SU-DHL-6 (cell line): ENCODE results near the gene WDR62.

Source experiments
- H2AFZ ChIP-seq: fragments of 200-600 bp; sonication (generic); 2 replicates; pipeline ENCODE4 v1.6.1; 2014; ENCODE audit warnings: low read depth, mild to moderate bottlenecking, moderate library complexity, mixed read lengths, antibody characterized with exemption, low read length; ENCODE audit not compliant: severe bottlenecking
- H3F3A ChIP-seq: fragments of 200-600 bp; shearing (Covaris generic); 2 replicates; pipeline ENCODE4 v1.6.0; 2016; ENCODE audit warnings: antibody characterized with exemption, mild to moderate bottlenecking; ENCODE audit not compliant: insufficient read depth
- H3K27ac ChIP-seq: fragments of 200-600 bp; sonication (generic); 2 replicates; pipeline ENCODE4 v1.5.1; 2016; ENCODE audit warnings: low read depth, mild to moderate bottlenecking, low read length, moderate library complexity, mixed read lengths
- H3K27me3 ChIP-seq: fragments of 200-600 bp; sonication (generic), shearing (Covaris generic); 2 replicates; pipeline ENCODE4 v1.6.0; 2014; ENCODE audit warnings: mild to moderate bottlenecking, low read length
- H3K36me3 ChIP-seq: fragments of 200-600 bp; sonication (generic); 2 replicates; pipeline ENCODE4 v1.6.1; 2014; ENCODE audit warnings: mild to moderate bottlenecking, low read length, mixed read lengths
- H3K4me2 ChIP-seq: fragments of 300-600, 200-600 bp; shearing (Covaris generic), sonication (generic); 2 replicates; pipeline ENCODE4 v1.6.0; 2014; ENCODE audit warnings: low read length, low read depth, mild to moderate bottlenecking; ENCODE audit not compliant: poor library complexity, severe bottlenecking
- H3K4me3 ChIP-seq: fragments of 200-600 bp; sonication (generic); 2 replicates; pipeline ENCODE4 v1.5.1; 2014; ENCODE audit warnings: antibody characterized with exemption, low read length, mild to moderate bottlenecking, mixed read lengths; ENCODE audit not compliant: insufficient read depth, poor library complexity, severe bottlenecking
- H3K79me2 ChIP-seq: fragments of 200-600 bp; sonication (generic); 2 replicates; pipeline ENCODE4 v1.6.1; 2014; ENCODE audit warnings: mild to moderate bottlenecking, low read length, moderate library complexity; ENCODE audit not compliant: insufficient read depth
- H3K9ac ChIP-seq: fragments of 200-600 bp; sonication (generic); 2 replicates; pipeline ENCODE4 v1.7.0; 2014; ENCODE audit warnings: mild to moderate bottlenecking, low read length
- H3K9me2 ChIP-seq: fragments of 200-600 bp; sonication (generic); replicated peaks from 2 replicates; pipeline ENCODE4 v1.6.1; 2014; ENCODE audit warnings: low read length; ENCODE audit not compliant: insufficient read depth
- H3K9me3 ChIP-seq: fragments of 200-600 bp; sonication (generic); 2 replicates; pipeline ENCODE4 v1.6.1; 2014; ENCODE audit warnings: low read length, mixed read lengths; ENCODE audit not compliant: insufficient read depth
- H4K20me1 ChIP-seq: fragments of 200-600 bp; sonication (generic); 2 replicates; pipeline ENCODE4 v1.6.1; 2014; ENCODE audit warnings: low read depth, mild to moderate bottlenecking, antibody characterized with exemption, low read length, moderate library complexity, mixed read lengths
- EZH2phosphoT487 ChIP-seq: fragments of 200-600 bp; sonication (generic), shearing (Covaris generic); conservative IDR thresholded peaks from 2 replicates; pipeline ENCODE4 v1.6.1; 2018; ENCODE audit warnings: mild to moderate bottlenecking, antibody characterized with exemption, low read length, moderate library complexity, mixed read lengths
- TF ChIP-seq, protein P1 (sequence below): fragments of 200-600 bp; sonication (generic); IDR thresholded peaks from one replicate; pipeline ENCODE4 v1.5.1; 2017; ENCODE audit warnings: antibody characterized with exemption, mild to moderate bottlenecking, low read length, moderate library complexity; ENCODE audit not compliant: insufficient read depth, poor library complexity, severe bottlenecking

Gene WDR62

DNA sequence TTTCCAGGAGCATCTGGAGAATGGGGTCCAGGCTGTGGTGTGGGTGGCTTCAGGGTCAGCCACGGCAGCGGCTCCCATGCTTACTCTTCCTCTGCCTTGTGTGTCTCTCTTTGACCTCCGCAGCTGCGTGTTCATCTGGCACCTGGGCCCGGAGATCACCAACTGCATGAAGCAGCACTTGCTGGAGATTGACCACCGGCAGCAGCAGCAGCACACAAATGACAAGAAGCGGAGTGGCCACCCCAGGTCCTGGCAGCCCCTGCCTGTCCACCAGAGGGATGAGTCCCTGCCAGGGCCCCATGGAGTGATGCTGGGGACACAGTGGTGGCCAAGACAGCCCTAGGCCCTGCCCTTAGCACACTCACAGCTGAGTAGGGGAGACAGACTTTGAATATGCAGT lies 37.9 kb downstream of the WDR62 start:
- H2AFZ ChIP-seq: no peak overlapping the region
- H3K9ac ChIP-seq: no peak overlapping the region
- TF ChIP-seq, protein P1, sequence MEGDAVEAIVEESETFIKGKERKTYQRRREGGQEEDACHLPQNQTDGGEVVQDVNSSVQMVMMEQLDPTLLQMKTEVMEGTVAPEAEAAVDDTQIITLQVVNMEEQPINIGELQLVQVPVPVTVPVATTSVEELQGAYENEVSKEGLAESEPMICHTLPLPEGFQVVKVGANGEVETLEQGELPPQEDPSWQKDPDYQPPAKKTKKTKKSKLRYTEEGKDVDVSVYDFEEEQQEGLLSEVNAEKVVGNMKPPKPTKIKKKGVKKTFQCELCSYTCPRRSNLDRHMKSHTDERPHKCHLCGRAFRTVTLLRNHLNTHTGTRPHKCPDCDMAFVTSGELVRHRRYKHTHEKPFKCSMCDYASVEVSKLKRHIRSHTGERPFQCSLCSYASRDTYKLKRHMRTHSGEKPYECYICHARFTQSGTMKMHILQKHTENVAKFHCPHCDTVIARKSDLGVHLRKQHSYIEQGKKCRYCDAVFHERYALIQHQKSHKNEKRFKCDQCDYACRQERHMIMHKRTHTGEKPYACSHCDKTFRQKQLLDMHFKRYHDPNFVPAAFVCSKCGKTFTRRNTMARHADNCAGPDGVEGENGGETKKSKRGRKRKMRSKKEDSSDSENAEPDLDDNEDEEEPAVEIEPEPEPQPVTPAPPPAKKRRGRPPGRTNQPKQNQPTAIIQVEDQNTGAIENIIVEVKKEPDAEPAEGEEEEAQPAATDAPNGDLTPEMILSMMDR: no peak
- no peak for TF ChIP-seq EZH2phosphoT487
- H4K20me1 ChIP-seq: no peaks in the 10 kb centered on the region
- no peaks in the 10 kb centered on the region for H3K9me2 ChIP-seq
- H3K9me3 ChIP-seq: no peaks in the 10 kb centered on the region
- no peak overlapping the region for H3K4me2 ChIP-seq
- no peak overlapping the region for H3K27ac ChIP-seq
- no peaks in the 10 kb centered on the region for H3F3A ChIP-seq
- no peaks in the 10 kb centered on the region; the same call in 1 of the 2 replicates for H3K36me3 ChIP-seq
- no peaks in the 10 kb centered on the region for H3K27me3 ChIP-seq
- no peak overlapping the region for H3K4me3 ChIP-seq
- H3K79me2 ChIP-seq: no peaks in the 10 kb centered on the region

DNA sequence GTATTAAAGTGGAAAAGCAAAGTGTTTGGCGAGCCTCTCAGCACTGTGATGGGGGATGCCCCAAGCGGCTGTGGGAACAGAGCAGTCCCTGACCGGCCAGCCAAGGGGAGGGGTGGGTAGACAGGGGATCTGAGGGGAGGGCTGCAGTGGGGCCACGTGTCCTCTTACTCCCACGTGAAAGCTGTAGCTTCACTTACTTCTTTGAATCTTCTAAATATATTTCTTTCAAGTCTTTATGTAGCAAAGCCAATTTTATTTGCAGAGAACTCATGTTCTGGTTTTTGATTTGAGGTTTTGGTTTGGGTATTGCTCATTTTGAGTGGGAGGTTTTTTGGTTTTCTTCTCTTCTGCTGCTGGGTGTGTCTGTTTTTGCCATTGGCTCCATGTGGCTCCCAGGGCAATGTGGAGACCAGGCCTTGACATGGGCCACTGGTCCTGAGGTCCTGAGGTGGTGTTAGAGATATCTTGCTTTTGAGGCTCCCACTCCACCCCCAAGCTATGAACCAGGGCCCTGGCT lies 38.5 kb downstream of the WDR62 start:
- Histone ChIP-seq H3K9me3 (no peaks in the 10 kb centered on the region), H3K27me3 (no peaks in the 10 kb centered on the region), H3K79me2 (no peaks in the 10 kb centered on the region), H3K9me2 (no peaks in the 10 kb centered on the region), H4K20me1 (no peaks in the 10 kb centered on the region), H3K27ac (no peak overlapping the region), H3K9ac (no peak overlapping the region), H3K4me2 (no peak overlapping the region), H3K4me3 (no peak overlapping the region), H3F3A (no peaks in the 10 kb centered on the region), H3K36me3 (no peaks in the 10 kb centered on the region; the same call in 1 of the 2 replicates), H2AFZ (no peak overlapping the region)
- TF ChIP-seq, protein P1: no peak
- no peak for TF ChIP-seq EZH2phosphoT487

DNA sequence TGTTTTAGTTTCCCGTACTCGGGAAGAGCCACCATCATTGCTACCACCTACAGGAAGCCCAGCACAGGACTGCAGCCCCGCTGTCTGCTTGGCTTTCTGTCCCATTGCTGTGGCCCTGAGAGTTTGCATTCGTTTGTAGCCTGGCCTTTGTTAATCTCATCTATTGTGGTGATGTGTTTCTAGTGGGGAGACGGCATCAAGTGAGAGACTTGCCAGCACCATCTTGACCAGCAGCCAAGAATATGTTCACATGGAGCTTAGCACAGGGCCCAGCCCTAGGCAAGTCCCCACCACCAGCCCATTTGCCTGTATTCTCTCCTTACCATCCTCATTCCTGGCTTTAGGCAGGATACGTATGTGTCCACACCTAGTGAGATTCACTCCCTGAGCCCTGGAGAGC lies 39.0 kb downstream of the WDR62 start:
- Histone ChIP-seq H2AFZ (no peak overlapping the region), H3K9me2 (no peaks in the 10 kb centered on the region), H3K27ac (no peak overlapping the region), H3K9me3 (no peaks in the 10 kb centered on the region), H3K79me2 (no peaks in the 10 kb centered on the region), H3F3A (no peaks in the 10 kb centered on the region), H3K9ac (no peak overlapping the region), H3K36me3 (no peaks in the 10 kb centered on the region; the same call in 1 of the 2 replicates), H4K20me1 (no peaks in the 10 kb centered on the region), H3K4me3 (no peak overlapping the region), H3K4me2 (no peak overlapping the region), H3K27me3 (no peaks in the 10 kb centered on the region)
- TF ChIP-seq, protein P1: no peak
- TF ChIP-seq EZH2phosphoT487: no peak
